Fibroblast of skin of right quadriceps (primary cell): ENCODE measurements around the gene CALM1.
"Not testable (repeated sequence)": the region's sequence is repeated elsewhere in the genome, so short reads cannot be mapped to it uniquely, and the experiment has no call there.

Experiments
- DNase-seq: peaks from one replicate; pipeline ENCODE4 v3.0.0-alpha.2; 2013

CALM1 gene

GRCh38 chr14:90383731-90384542, 12.9 kb upstream of the CALM1 start:
- DNase-seq = peak; percentile 47

- no peak for DNase-seq
Observed at GRCh38 chr14:90384543-90384911, 12.3 kb upstream of the CALM1 start.

- no peak for DNase-seq
Observed at GRCh38 chr14:90386321-90386720, 10.5 kb upstream of the CALM1 start.

- DNase-seq = no peak
Observed at GRCh38 chr14:90387206-90387760, 9.5 kb upstream of the CALM1 start.

GRCh38 chr14:90388437-90388836, 8.4 kb upstream of the CALM1 start:
- DNase-seq = peak; percentile 79

GRCh38 chr14:90388982-90389381, 7.8 kb upstream of the CALM1 start:
- DNase-seq = no peak

- DNase-seq = no peak
Observed at GRCh38 chr14:90393966-90394365, 2.9 kb upstream of the CALM1 start.

- DNase-seq = not testable (repeated sequence)
Observed at GRCh38 chr14:90394782-90395181, 2.0 kb upstream of the CALM1 start.

GRCh38 chr14:90397425-90398314, 841 bp downstream of the CALM1 start:
- DNase-seq = peak; percentile 46

- DNase-seq = no peak
Observed at GRCh38 chr14:90398315-90398839, 1.5 kb downstream of the CALM1 start.

GRCh38 chr14:90398841-90399540, 2.2 kb downstream of the CALM1 start:
- DNase-seq = no peak

- DNase-seq = peak; percentile 87
Observed at GRCh38 chr14:90399541-90400444, 3.0 kb downstream of the CALM1 start.

GRCh38 chr14:90400904-90401561, 4.2 kb downstream of the CALM1 start:
- DNase-seq = no peak

- DNase-seq = no peak
Observed at GRCh38 chr14:90402016-90402415, 5.2 kb downstream of the CALM1 start.

GRCh38 chr14:90403065-90403464, 6.2 kb downstream of the CALM1 start:
- DNase-seq = no peak

- DNase-seq = no peak
Observed at GRCh38 chr14:90405101-90405500, 8.3 kb downstream of the CALM1 start.

GRCh38 chr14:90405755-90406154, 8.9 kb downstream of the CALM1 start:
- DNase-seq = no peak

GRCh38 chr14:90406384-90406798, 9.6 kb downstream of the CALM1 start:
- no peak for DNase-seq

GRCh38 chr14:90407230-90407629, 10.4 kb downstream of the CALM1 start:
- DNase-seq = no peak

- DNase-seq = no peak
Observed at GRCh38 chr14:90408713-90409112, 11.9 kb downstream of the CALM1 start.

GRCh38 chr14:90409209-90409730, 12.4 kb downstream of the CALM1 start:
- peak; percentile 97 for DNase-seq
